HCT116 (cell line): ENCODE data around the gene GADD45A. TPM values are rescaled to one million over a fixed set of nuclear protein-coding genes. Genes with fewer than 3 reads are reported as not detected.
A peak's percentile ranks its signal among the peaks of the same experiment; 100 is the strongest.

Source experiments
- ATAC-seq: fragments of 200-7000 bp; cut with Tn5 transposase; 2 replicates; pipeline ENCODE4 v1.9.1; 2020; ENCODE audit warnings: mild to moderate bottlenecking, moderate library complexity
- BruUV-seq: library from RNA; stranded (reverse); fragments of 400-500 nt; replicated peaks from 2 replicates; lab custom pipeline; 2021; lab: Mats Ljungman, UMichigan
- CTCF ChIA-PET: fragments of 300-600 bp; sonication (Branson Sonifier 250); formaldehyde crosslinking; loops from one replicate; lab custom pipeline; 2021; ENCODE audit warnings: antibody characterized with exemption; lab: Charles Lee
- POLR2A ChIA-PET: fragments of 300-600, 350-600 bp; sonication (Branson Sonifier 250); formaldehyde crosslinking; loops from one replicate; lab custom pipeline; 2021; ENCODE audit warnings: antibody characterized with exemption; lab: Charles Lee
- RAD21 ChIA-PET, 2 experiments: fragments of 300-600 bp; sonication (Branson Sonifier 250); formaldehyde crosslinking; loops; one replicate each; lab custom pipeline; 2023; ENCODE audit warnings: low total read pairs in 2 of 2; ENCODE audit not compliant: uncharacterized antibody in 2 of 2, unreplicated experiment in 2 of 2, low non-redundant PET in 1 of 2; lab: Charles Lee
- DNase-seq: peaks from one replicate; pipeline ENCODE4 v3.0.0-alpha.2; 2010; ENCODE audit warnings: low read depth, low spot score
- H2AFZ ChIP-seq: fragments of 200-600 bp; shearing (Covaris generic), sonication (generic); 2 replicates; pipeline ENCODE4 v1.6.1; 2017; ENCODE audit warnings: low read depth, mixed run types, mixed read lengths, antibody characterized with exemption, low read length; ENCODE audit not compliant: poor library complexity, severe bottlenecking
- H3K27ac ChIP-seq: 2 replicates; pipeline ENCODE4 v1.5.1; 2012; ENCODE audit warnings: low read depth, low read length
- H3K27me3 ChIP-seq: fragments of 200-600 bp; sonication (generic); 2 replicates; pipeline ENCODE4 v1.6.1; 2016; ENCODE audit warnings: mixed run types, low read length, mixed read lengths; ENCODE audit not compliant: insufficient read depth
- H3K36me3 ChIP-seq, 2 experiments: fragments of 200-500 bp in 1 of 2; fragments of 200-600 bp in 1 of 2; sonication (Bioruptor generic) in 1 of 2; sonication (generic) in 1 of 2; 2 replicates each; pipeline versions ENCODE4 v1.5.1 to v1.6.1; 2014 to 2016; ENCODE audit warnings: low read length in 2 of 2, inconsistent platforms in 1 of 2, mixed read lengths in 1 of 2, mixed run types in 1 of 2; ENCODE audit not compliant: insufficient read depth in 2 of 2, control insufficient read depth in 1 of 2
- H3K4me1 ChIP-seq, 2 experiments: fragments of 200-600 bp in 1 of 2; sonication (generic) in 1 of 2; 2 replicates each; pipeline versions ENCODE4 v1.5.1 to v1.6.1; 2012 to 2017; ENCODE audit warnings: low read length in 2 of 2, inconsistent platforms in 1 of 2, mild to moderate bottlenecking in 1 of 2, mixed read lengths in 1 of 2, mixed run types in 1 of 2, moderate library complexity in 1 of 2; ENCODE audit not compliant: insufficient read depth in 2 of 2, control insufficient read depth in 1 of 2
- H3K4me2 ChIP-seq: fragments of 200-600 bp; sonication (generic); 2 replicates; pipeline ENCODE4 v1.6.1; 2017; ENCODE audit warnings: mixed run types, low read length, mixed read lengths
- H3K4me3 ChIP-seq, 2 experiments: fragments of 200-600 bp in 1 of 2; sonication (generic) in 1 of 2; replicated peaks in 1 of 2; 2 replicates each; pipeline ENCODE4 v1.5.1; 2011 to 2016; ENCODE audit warnings: low read length in 2 of 2, control low read depth in 1 of 2, low read depth in 1 of 2, mild to moderate bottlenecking in 1 of 2, mixed read lengths in 1 of 2, mixed run types in 1 of 2
- H3K79me2 ChIP-seq: fragments of 200-600 bp; sonication (generic); 2 replicates; pipeline ENCODE4 v1.6.1; 2017; ENCODE audit warnings: mild to moderate bottlenecking, mixed run types, low read length, moderate library complexity, mixed read lengths; ENCODE audit not compliant: insufficient read depth
- H3K9ac ChIP-seq: fragments of 200-600 bp; sonication (generic); 2 replicates; pipeline ENCODE4 v1.6.1; 2016; ENCODE audit warnings: low read length, mixed read lengths
- H3K9me2 ChIP-seq: fragments of 200-600 bp; sonication (generic), shearing (Covaris generic); 2 replicates; pipeline ENCODE4 v1.6.1; 2017; ENCODE audit warnings: mixed run types, mild to moderate bottlenecking, moderate library complexity; ENCODE audit not compliant: insufficient read depth
- H3K9me3 ChIP-seq, 2 experiments: fragments of 200-500 bp in 1 of 2; fragments of 200-600 bp in 1 of 2; sonication (Bioruptor generic) in 1 of 2; sonication (generic) in 1 of 2; 2 replicates each; pipeline ENCODE4 v1.6.1; 2014 to 2017; ENCODE audit warnings: low read length in 2 of 2, mixed read lengths in 2 of 2, inconsistent platforms in 1 of 2, low read depth in 1 of 2, mild to moderate bottlenecking in 1 of 2, mixed run types in 1 of 2, moderate library complexity in 1 of 2; ENCODE audit not compliant: control insufficient read depth in 1 of 2, insufficient read depth in 1 of 2
- H4K20me1 ChIP-seq: fragments of 200-600 bp; sonication (generic), shearing (Covaris generic); 2 replicates; pipeline ENCODE4 v1.6.1; 2017; ENCODE audit warnings: mixed run types, mild to moderate bottlenecking, moderate library complexity; ENCODE audit not compliant: insufficient read depth
- ATF3 ChIP-seq: IDR thresholded peaks from 2 replicates; pipeline ENCODE4 v1.6.1; 2012
- CBX3 ChIP-seq: IDR thresholded peaks from 2 replicates; pipeline ENCODE4 v1.6.1; 2012; ENCODE audit warnings: low read depth
- CTCF ChIP-seq, 3 experiments: fragments of 200-600 bp in 1 of 3; sonication (generic) in 1 of 3; IDR thresholded peaks in 2 of 3; conservative IDR thresholded peaks in 1 of 3; 2 replicates each; pipeline ENCODE4 v1.5.1; 2012 to 2017; ENCODE audit warnings: low read depth in 2 of 3, low read length in 2 of 3, antibody characterized with exemption in 1 of 3, borderline replicate concordance in 1 of 3, control low read depth in 1 of 3, mild to moderate bottlenecking in 1 of 3, mixed read lengths in 1 of 3, mixed run types in 1 of 3, moderate library complexity in 1 of 3; ENCODE audit not compliant: insufficient read depth in 1 of 3
- ELF1 ChIP-seq: IDR thresholded peaks from 2 replicates; pipeline ENCODE4 v1.6.1; 2012; ENCODE audit warnings: low read depth, borderline replicate concordance
- EZH2 ChIP-seq: fragments of 200-600 bp; sonication (generic); IDR thresholded peaks from 2 replicates; pipeline ENCODE4 v1.6.1; 2017; ENCODE audit warnings: antibody characterized with exemption, mixed run types
- FOSL1 ChIP-seq: IDR thresholded peaks from 2 replicates; pipeline ENCODE4 v1.6.1; 2012; ENCODE audit warnings: low read depth
- JUND ChIP-seq: IDR thresholded peaks from 2 replicates; pipeline ENCODE4 v1.6.1; 2012
- MAX ChIP-seq: IDR thresholded peaks from 2 replicates; pipeline ENCODE4 v1.6.1; 2012
- POLR2AphosphoS5 ChIP-seq: IDR thresholded peaks from 2 replicates; pipeline ENCODE4 v1.6.1; 2011; ENCODE audit warnings: mild to moderate bottlenecking, low read depth, low read length, moderate library complexity
- RAD21 ChIP-seq: IDR thresholded peaks from 2 replicates; pipeline ENCODE4 v1.6.1; 2012; ENCODE audit warnings: low read depth, mild to moderate bottlenecking
- SP1 ChIP-seq: IDR thresholded peaks from 2 replicates; pipeline ENCODE4 v1.6.1; 2012; ENCODE audit warnings: low read depth
- ZBTB33 ChIP-seq: IDR thresholded peaks from 2 replicates; pipeline ENCODE4 v1.6.1; 2011; ENCODE audit warnings: mild to moderate bottlenecking, low read length, moderate library complexity; ENCODE audit not compliant: insufficient replicate concordance; ENCODE audit errors: extremely low read depth
- intact Hi-C: fragments of 100-400 bp; cut with micrococcal nuclease; formaldehyde crosslinking; loops from 2 replicates; pipeline ENCODE4 v1.10.0; 2022
- total RNA-seq: library from RNA; stranded (reverse); gene quantifications from one replicate; pipeline ENCODE4 v1.2.1, GENCODE V29; 2021; ENCODE audit not compliant: unreplicated experiment

Gene GADD45A
- total RNA-seq, 1 experiment from 2014 or later, result 105 TPM

- Histone ChIP-seq H3K4me1 (peaks cover 31 to 61% of the 10 kb centered on the region in 2 experiments), H2AFZ (no peak overlapping the region), H3K27ac (no peak overlapping the region), H3K27me3 (no peaks in the 10 kb centered on the region), H3K9me2 (no peaks in the 10 kb centered on the region), H3K9ac (0 out of 2 replicates have a peak overlapping the region, but pooled peaks have one; percentile 3), H4K20me1 (no peaks in the 10 kb centered on the region), H3K9me3 (no peaks in the 10 kb centered on the region), H3K4me2 (peak overlapping the region; percentile 61), H3K4me3 (no peak overlapping the region), H3K79me2 (no peaks in the 10 kb centered on the region), H3K36me3 (no peaks in the 10 kb centered on the region)
- TF ChIP-seq SP1 (peak; percentile 43; the same call in 1 of the 2 replicates), ELF1 (no peak), ZBTB33 (no peak), EZH2 (no peak), CTCF (IDR thresholded peaks at IDR 0.05 in 2 of 3, conservative IDR thresholded peaks at IDR 0.05 in 1 of 3; ENCODE audit: borderline replicate concordance in 1 of 3, insufficient read depth in 1 of 3, low read depth in 2 of 3, low read length in 2 of 3) (no peak), ATF3 (no peak), RAD21 (no peak), MAX (no peak), CBX3 (no peak), FOSL1 (peak; percentile 55; the same call in 1 of the 2 replicates), JUND (peak; percentile 42), POLR2AphosphoS5 (peak; percentile 46; the same call in 1 of the 2 replicates)
- DNase-seq, result no peak
- RAD21 ChIA-PET, result no interaction called here
- intact Hi-C loops, result no loop called here
- POLR2A ChIA-PET, result interaction anchor here (1.0 to 1.3 kb wide), 2 partner anchors 14 to 23 kb away, joined by 3 to 5 read pairs; no protein-coding TSS in a partner anchor
- BruUV-seq, result no TSS peak
- CTCF ChIA-PET, result no interaction called here
- peak; percentile 52; the same call in 1 of the 2 replicates for ATAC-seq
Measured at GRCh38 chr1:67723620-67724019, 38.6 kb downstream of the GADD45A start.
